OCI-LY3 (cell line): ENCODE results near the gene WASHC4.

Experiments
- EZH2phosphoT487 ChIP-seq: fragments of 200-600 bp; shearing (Covaris generic); IDR thresholded peaks from 2 replicates; pipeline ENCODE4 v1.6.1; 2018; ENCODE audit warnings: antibody characterized with exemption, mixed run types, low read depth
- TF ChIP-seq, protein P1 (sequence below): fragments of 200-600, 300-600 bp; sonication (generic); IDR thresholded peaks from 2 replicates; pipeline ENCODE4 v1.5.1; 2014; ENCODE audit warnings: antibody characterized with exemption, low read length, low read depth

DNA sequence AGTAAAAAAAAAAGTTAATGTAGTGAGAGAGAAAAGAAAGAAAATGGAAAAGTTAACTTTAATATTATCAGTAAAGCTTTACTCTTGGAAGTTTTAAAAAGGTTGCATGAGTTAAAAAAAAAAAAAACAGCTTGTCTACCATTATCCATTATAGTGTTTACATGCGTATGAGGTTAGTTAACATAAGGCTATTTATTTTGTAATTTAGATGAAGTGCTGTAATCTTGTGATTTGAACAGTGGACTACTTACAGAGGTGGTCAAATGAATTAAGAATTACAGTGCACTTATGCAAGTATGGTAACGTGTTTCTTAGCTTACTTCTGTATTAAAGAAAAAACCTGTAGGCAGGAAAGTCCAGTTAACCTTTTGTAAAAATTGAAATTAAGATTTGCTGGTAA lies 30.7 kb downstream of the WASHC4 start:
- TF ChIP-seq, protein P1, sequence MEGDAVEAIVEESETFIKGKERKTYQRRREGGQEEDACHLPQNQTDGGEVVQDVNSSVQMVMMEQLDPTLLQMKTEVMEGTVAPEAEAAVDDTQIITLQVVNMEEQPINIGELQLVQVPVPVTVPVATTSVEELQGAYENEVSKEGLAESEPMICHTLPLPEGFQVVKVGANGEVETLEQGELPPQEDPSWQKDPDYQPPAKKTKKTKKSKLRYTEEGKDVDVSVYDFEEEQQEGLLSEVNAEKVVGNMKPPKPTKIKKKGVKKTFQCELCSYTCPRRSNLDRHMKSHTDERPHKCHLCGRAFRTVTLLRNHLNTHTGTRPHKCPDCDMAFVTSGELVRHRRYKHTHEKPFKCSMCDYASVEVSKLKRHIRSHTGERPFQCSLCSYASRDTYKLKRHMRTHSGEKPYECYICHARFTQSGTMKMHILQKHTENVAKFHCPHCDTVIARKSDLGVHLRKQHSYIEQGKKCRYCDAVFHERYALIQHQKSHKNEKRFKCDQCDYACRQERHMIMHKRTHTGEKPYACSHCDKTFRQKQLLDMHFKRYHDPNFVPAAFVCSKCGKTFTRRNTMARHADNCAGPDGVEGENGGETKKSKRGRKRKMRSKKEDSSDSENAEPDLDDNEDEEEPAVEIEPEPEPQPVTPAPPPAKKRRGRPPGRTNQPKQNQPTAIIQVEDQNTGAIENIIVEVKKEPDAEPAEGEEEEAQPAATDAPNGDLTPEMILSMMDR = no peak
- TF ChIP-seq EZH2phosphoT487 = no peak
